HFFc6 (cell line): ENCODE results near the gene SLC23A2. TPM values are rescaled to one million over a fixed set of nuclear protein-coding genes. Genes with fewer than 3 reads are reported as not detected.
"Not testable (repeated sequence)": the region's sequence is repeated elsewhere in the genome, so short reads cannot be mapped to it uniquely, and the experiment has no call there.

Experiments used
- DNase-seq: peaks from one replicate; pipeline ENCODE4 v3.0.0-alpha.2; 2018
- H3K27ac Mint-ChIP-seq: 2 replicates; pipeline ENCODE4 v1.8.0; 2020; ENCODE audit warnings: mild to moderate bottlenecking, mixed read lengths
- H3K27me3 Mint-ChIP-seq: 2 replicates; pipeline ENCODE4 v1.8.0; 2021; ENCODE audit warnings: mild to moderate bottlenecking, moderate library complexity, mixed read lengths; ENCODE audit not compliant: insufficient read depth
- H3K36me3 Mint-ChIP-seq: 2 replicates; pipeline ENCODE4 v1.8.0; 2021; ENCODE audit warnings: low read depth, mixed read lengths
- H3K4me1 Mint-ChIP-seq: 2 replicates; pipeline ENCODE4 v1.8.0; 2020; ENCODE audit warnings: low read depth, mixed read lengths
- H3K4me3 Mint-ChIP-seq: 2 replicates; pipeline ENCODE4 v1.8.0; 2020; ENCODE audit warnings: mild to moderate bottlenecking, moderate library complexity, mixed read lengths
- H3K9me3 Mint-ChIP-seq: 2 replicates; pipeline ENCODE4 v1.8.0; 2020; ENCODE audit warnings: mild to moderate bottlenecking, mixed read lengths
- CTCF ChIP-seq: fragments of 200-600 bp; sonication (generic); IDR thresholded peaks from 2 replicates; pipeline ENCODE4 v1.5.0; 2021; ENCODE audit warnings: antibody characterized with exemption, mild to moderate bottlenecking
- total RNA-seq, 6 experiments: library from RNA; stranded (reverse); fragmentation: NEBNext Ultra II Directional; extraction: Animal tissue kit (Norgen Biotek cat#: 25700); gene quantifications; 2 replicates in 1 of 6; 3 replicates in 5 of 6; pipeline ENCODE4 v1.2.3, GENCODE V29; 2021

SLC23A2 gene
- total RNA-seq, 6 experiments from 2014 or later = 12.5 to 17.2 (median 15.7) TPM

- Mint-ChIP-seq H3K27me3 (peaks cover 9% of the 10 kb centered on the region), H3K9me3 (no peaks in the 10 kb centered on the region), H3K27ac (no peak overlapping the region), H3K4me1 (peaks cover 11% of the 10 kb centered on the region), H3K36me3 (no peaks in the 10 kb centered on the region), H3K4me3 (no peak overlapping the region)
- DNase-seq = no peak
- TF ChIP-seq CTCF = no peak
Measured at GRCh38 chr20:5020760-5021159, 19.4 kb upstream of the SLC23A2 start.

GRCh38 chr20:5013682-5014447, 12.6 kb upstream of the SLC23A2 start:
- Mint-ChIP-seq H3K9me3 (no peaks in the 10 kb centered on the region), H3K27ac (no peak overlapping the region), H3K36me3 (no peaks in the 10 kb centered on the region), H3K4me3 (no peak overlapping the region), H3K27me3 (peaks cover 20% of the 10 kb centered on the region), H3K4me1 (peaks cover 4% of the 10 kb centered on the region)
- DNase-seq = no peak
- no peak for TF ChIP-seq CTCF

- Mint-ChIP-seq H3K27ac (no peak overlapping the region), H3K36me3 (no peaks in the 10 kb centered on the region), H3K27me3 (peaks cover 14% of the 10 kb centered on the region), H3K4me1 (peaks cover 11% of the 10 kb centered on the region), H3K4me3 (no peak overlapping the region), H3K9me3 (no peaks in the 10 kb centered on the region)
- DNase-seq = no peak
- TF ChIP-seq CTCF = no peak
Measured at GRCh38 chr20:5008759-5009158, 7.4 kb upstream of the SLC23A2 start.

GRCh38 chr20:5005326-5005725, 4.0 kb upstream of the SLC23A2 start:
- H3K4me3 Mint-ChIP-seq = no peak overlapping the region
- H3K27ac Mint-ChIP-seq = no peak overlapping the region
- no peak for TF ChIP-seq CTCF
- peaks cover 23% of the 10 kb centered on the region for H3K4me1 Mint-ChIP-seq
- DNase-seq = no peak
- H3K9me3 Mint-ChIP-seq = no peaks in the 10 kb centered on the region
- H3K27me3 Mint-ChIP-seq = peaks cover 9% of the 10 kb centered on the region; the same call in 1 of the 2 replicates
- no peaks in the 10 kb centered on the region for H3K36me3 Mint-ChIP-seq

- H3K27ac Mint-ChIP-seq, H3K27me3 Mint-ChIP-seq, H3K36me3 Mint-ChIP-seq, H3K9me3 Mint-ChIP-seq, H3K4me3 Mint-ChIP-seq, DNase-seq: not testable (repeated sequence)
- H3K4me1 Mint-ChIP-seq = peaks cover 28% of the 10 kb centered on the region
Measured at GRCh38 chr20:5004825-5005224, 3.5 kb upstream of the SLC23A2 start.

- H3K9me3 Mint-ChIP-seq = no peaks in the 10 kb centered on the region
- no peak for DNase-seq
- H3K27ac Mint-ChIP-seq = no peak overlapping the region
- H3K27me3 Mint-ChIP-seq = peaks cover 6% of the 10 kb centered on the region; the same call in 1 of the 2 replicates
- H3K4me3 Mint-ChIP-seq = no peak overlapping the region
- TF ChIP-seq CTCF = no peak
- H3K4me1 Mint-ChIP-seq = peaks cover 30% of the 10 kb centered on the region
- no peaks in the 10 kb centered on the region for H3K36me3 Mint-ChIP-seq
Measured at GRCh38 chr20:5003626-5004025, 2.3 kb upstream of the SLC23A2 start.
